ENCODE results near the gene UBE2G1.

UBE2G1 gene

GRCh38 chr17:4333041-4333440 is 33.4 kb downstream of the UBE2G1 start:
- no peak for DNase-seq

- DNase-seq = no peak
These were observed 34.0 kb downstream of the UBE2G1 start for GRCh38 chr17:4332296-4332970.

- DNase-seq = no peak
These were observed 34.9 kb downstream of the UBE2G1 start for GRCh38 chr17:4331614-4332013.

- no peak for DNase-seq
These were observed 36.6 kb downstream of the UBE2G1 start for GRCh38 chr17:4329838-4330237.

- no peak for DNase-seq
These were observed 38.9 kb downstream of the UBE2G1 start for GRCh38 chr17:4327606-4328005.

GRCh38 chr17:4326608-4327007 is 39.9 kb downstream of the UBE2G1 start:
- no peak for DNase-seq

- no peak for DNase-seq
These were observed 40.4 kb downstream of the UBE2G1 start for GRCh38 chr17:4326112-4326511.

GRCh38 chr17:4324463-4324862 is 42.0 kb downstream of the UBE2G1 start:
- DNase-seq = no peak

GRCh38 chr17:4319221-4319620 is 47.3 kb downstream of the UBE2G1 start:
- no peak for DNase-seq

- no peak for DNase-seq
These were observed 47.9 kb downstream of the UBE2G1 start for GRCh38 chr17:4318596-4318995.

- DNase-seq = no peak
These were observed 48.3 kb downstream of the UBE2G1 start for GRCh38 chr17:4318186-4318585.

- DNase-seq = no peak
These were observed 48.9 kb downstream of the UBE2G1 start for GRCh38 chr17:4317610-4318009.

GRCh38 chr17:4316648-4317047 is 49.8 kb downstream of the UBE2G1 start:
- DNase-seq = no peak

- no peak for DNase-seq
These were observed 51.9 kb downstream of the UBE2G1 start for GRCh38 chr17:4314618-4315017.

GRCh38 chr17:4314179-4314578 is 52.3 kb downstream of the UBE2G1 start:
- no peak for DNase-seq

- no peak for DNase-seq
These were observed 53.0 kb downstream of the UBE2G1 start for GRCh38 chr17:4313221-4314114.

GRCh38 chr17:4310354-4311060 is 56.0 kb downstream of the UBE2G1 start:
- no peak for DNase-seq

- no peak for DNase-seq
These were observed 56.6 kb downstream of the UBE2G1 start for GRCh38 chr17:4309897-4310296.

GRCh38 chr17:4307179-4307930 is 59.1 kb downstream of the UBE2G1 start:
- DNase-seq = no peak

GRCh38 chr17:4305224-4305623 is 61.3 kb downstream of the UBE2G1 start:
- no peak for DNase-seq

- peak; percentile 51 to 53 for DNase-seq
These were observed 62.0 kb downstream of the UBE2G1 start for GRCh38 chr17:4304417-4305027.

GRCh38 chr17:4301066-4301465 is 65.4 kb downstream of the UBE2G1 start:
- DNase-seq = no peak

Data from activated T-cell treated with anti-CD3 and anti-CD28 coated beads, Interleukin-2, amount 50 U/mL, for 48 hours (primary cell).